ENCODE results near the gene RAPGEF2.

The RAPGEF2 gene

GRCh38 chr4:159273841-159274240 is 171.0 kb downstream of the RAPGEF2 start:
- DNase-seq (ENCODE audit: low read depth in 1 of 2, low spot score in 1 of 2), result no peak

- DNase-seq (ENCODE audit: low read depth in 1 of 2, low spot score in 1 of 2), result no peak
Observed at GRCh38 chr4:159278399-159278798, 175.5 kb downstream of the RAPGEF2 start.

- DNase-seq (ENCODE audit: low read depth in 1 of 2, low spot score in 1 of 2), result no peak
Observed at GRCh38 chr4:159279084-159279483, 176.2 kb downstream of the RAPGEF2 start.

GRCh38 chr4:159280442-159281172 is 177.7 kb downstream of the RAPGEF2 start:
- no peak for DNase-seq (ENCODE audit: low read depth in 1 of 2, low spot score in 1 of 2)

GRCh38 chr4:159281771-159282170 is 178.9 kb downstream of the RAPGEF2 start:
- no peak for DNase-seq (ENCODE audit: low read depth in 1 of 2, low spot score in 1 of 2)

- DNase-seq (ENCODE audit: low read depth in 1 of 2, low spot score in 1 of 2), result no peak
Observed at GRCh38 chr4:159282329-159282728, 179.4 kb downstream of the RAPGEF2 start.

GRCh38 chr4:159282944-159283343 is 180.1 kb downstream of the RAPGEF2 start:
- no peak for DNase-seq (ENCODE audit: low read depth in 1 of 2, low spot score in 1 of 2)

- DNase-seq (ENCODE audit: low read depth in 1 of 2, low spot score in 1 of 2), result no peak
Observed at GRCh38 chr4:159283696-159284095, 180.8 kb downstream of the RAPGEF2 start.

GRCh38 chr4:159284113-159284512 is 181.2 kb downstream of the RAPGEF2 start:
- DNase-seq (ENCODE audit: low read depth in 1 of 2, low spot score in 1 of 2), result no peak

- no peak for DNase-seq (ENCODE audit: low read depth in 1 of 2, low spot score in 1 of 2)
Observed at GRCh38 chr4:159284733-159285132, 181.9 kb downstream of the RAPGEF2 start.

GRCh38 chr4:159287767-159288166 is 184.9 kb downstream of the RAPGEF2 start:
- no peak for DNase-seq (ENCODE audit: low read depth in 1 of 2, low spot score in 1 of 2)

- DNase-seq (ENCODE audit: low read depth in 1 of 2, low spot score in 1 of 2), result no peak
Observed at GRCh38 chr4:159289682-159290081, 186.8 kb downstream of the RAPGEF2 start.

- DNase-seq (ENCODE audit: low read depth in 1 of 2, low spot score in 1 of 2), result no peak
Observed at GRCh38 chr4:159290321-159291030, 187.6 kb downstream of the RAPGEF2 start.

- DNase-seq (ENCODE audit: low read depth in 1 of 2, low spot score in 1 of 2), result no peak
Observed at GRCh38 chr4:159291176-159291575, 188.3 kb downstream of the RAPGEF2 start.

- DNase-seq (ENCODE audit: low read depth in 1 of 2, low spot score in 1 of 2), result no peak
Observed at GRCh38 chr4:159292137-159292896, 189.4 kb downstream of the RAPGEF2 start.

GRCh38 chr4:159293811-159294515 is 191.1 kb downstream of the RAPGEF2 start:
- no peak for DNase-seq (ENCODE audit: low read depth in 1 of 2, low spot score in 1 of 2)

- no peak for DNase-seq (ENCODE audit: low read depth in 1 of 2, low spot score in 1 of 2)
Observed at GRCh38 chr4:159296061-159296460, 193.2 kb downstream of the RAPGEF2 start.

GRCh38 chr4:159297091-159297490 is 194.2 kb downstream of the RAPGEF2 start:
- no peak for DNase-seq (ENCODE audit: low read depth in 1 of 2, low spot score in 1 of 2)

- no peak for DNase-seq (ENCODE audit: low read depth in 1 of 2, low spot score in 1 of 2)
Observed at GRCh38 chr4:159298502-159298901, 195.6 kb downstream of the RAPGEF2 start.

GRCh38 chr4:159303435-159303834 is 200.6 kb downstream of the RAPGEF2 start:
- no peak for DNase-seq (ENCODE audit: low read depth in 1 of 2, low spot score in 1 of 2)

- no peak for DNase-seq (ENCODE audit: low read depth in 1 of 2, low spot score in 1 of 2)
Observed at GRCh38 chr4:159305129-159305528, 202.2 kb downstream of the RAPGEF2 start.

Measured in stimulated activated CD4-positive, alpha-beta T cell treated with anti-CD3 and anti-CD28 coated beads, Interleukin-15, amount 100 ng/mL, for 1 hour (primary cell).